CD4-positive, alpha-beta T cell (primary cell): ENCODE data around the gene ERCC4. TPM values are rescaled to one million over a fixed set of nuclear protein-coding genes. Genes with fewer than 3 reads are reported as not detected.

Experiments used
- ATAC-seq: fragments of 200-7000 bp; cut with Tn5 transposase; one replicate; pipeline ENCODE4 v1.10.0; 2022; ENCODE audit warnings: mild to moderate bottlenecking; ENCODE audit not compliant: poor library complexity
- CTCF ChIA-PET: fragments of 350-600 bp; sonication (Branson Sonifier 250); formaldehyde crosslinking; loops from one replicate; lab custom pipeline; 2021; ENCODE audit warnings: antibody characterized with exemption, inconsistent platforms; lab: Charles Lee
- POLR2A ChIA-PET: fragments of 350-600 bp; sonication (Branson Sonifier 250); formaldehyde crosslinking; loops from one replicate; lab custom pipeline; 2021; ENCODE audit warnings: antibody characterized with exemption, inconsistent platforms; lab: Charles Lee
- DNase-seq, 14 experiments: peaks; one replicate each; pipeline ENCODE4 v3.0.0-alpha.2; 2013 to 2020; ENCODE audit warnings: mixed read lengths in 2 of 14
- H3K27ac ChIP-seq, 2 donors: one replicate each; pipeline versions ENCODE4 v1.5.1 to v1.7.0; 2013; ENCODE audit warnings: low read length in 2 of 2, low read depth in 1 of 2, mild to moderate bottlenecking in 1 of 2
- H3K27me3 ChIP-seq, 2 experiments: 1 replicate in 1 of 2; 2 replicates in 1 of 2; pipeline versions ENCODE4 v1.6.1 to v1.7.0; 2013; ENCODE audit warnings: low read length in 2 of 2, control low read depth in 1 of 2, mild to moderate bottlenecking in 1 of 2, moderate library complexity in 1 of 2; ENCODE audit not compliant: insufficient read depth in 2 of 2, control insufficient read depth in 1 of 2
- H3K36me3 ChIP-seq: one replicate; pipeline ENCODE4 v1.6.1; 2013; ENCODE audit warnings: low read length, control low read depth; ENCODE audit not compliant: insufficient read depth
- H3K4me1 ChIP-seq: one replicate; pipeline ENCODE4 v1.6.1; 2013; ENCODE audit warnings: low read length, control low read depth; ENCODE audit not compliant: insufficient read depth
- H3K4me3 ChIP-seq: one replicate; pipeline ENCODE4 v1.5.1; 2013; ENCODE audit warnings: mild to moderate bottlenecking, low read length, moderate library complexity
- H3K9me3 ChIP-seq, 2 experiments: 1 replicate in 1 of 2; 2 replicates in 1 of 2; pipeline versions ENCODE4 v1.6.1 to v1.7.0; 2013; ENCODE audit warnings: low read length in 2 of 2, mild to moderate bottlenecking in 2 of 2, control low read depth in 1 of 2, moderate library complexity in 1 of 2; ENCODE audit not compliant: control insufficient read depth in 1 of 2, insufficient read depth in 1 of 2
- H3K27ac Mint-ChIP-seq: one replicate; pipeline ENCODE4 v1.8.0; 2020; ENCODE audit warnings: mixed read lengths
- H3K27me3 Mint-ChIP-seq: one replicate; pipeline ENCODE4 v1.8.0; 2021; ENCODE audit warnings: mixed read lengths
- H3K36me3 Mint-ChIP-seq: one replicate; pipeline ENCODE4 v1.8.0; 2021; ENCODE audit warnings: low read depth, mixed read lengths
- H3K4me1 Mint-ChIP-seq: one replicate; pipeline ENCODE4 v1.8.0; 2021; ENCODE audit warnings: low read depth, mixed read lengths
- H3K4me3 Mint-ChIP-seq: one replicate; pipeline ENCODE4 v1.8.0; 2020; ENCODE audit warnings: mild to moderate bottlenecking, mixed read lengths
- H3K9me3 Mint-ChIP-seq: one replicate; pipeline ENCODE4 v1.8.0; 2020; ENCODE audit warnings: mixed read lengths
- intact Hi-C, 2 experiments: fragments of 100-400 bp; cut with DNase I in 1 of 2; cut with micrococcal nuclease in 1 of 2; formaldehyde crosslinking; loops; one replicate each; pipeline versions ENCODE4 v1.15.1 to v1.9.0; 2023 to 2025; cut with DNase I, micrococcal nuclease
- total RNA-seq, 174 experiments: library from RNA in 2 of 174; stranded (reverse) in 2 of 174; gene quantifications; one replicate each; pipeline ENCODE4 v1.2.3 and lab custom pipeline; 2021 to 2026
- TF ChIP-seq, protein P1 (sequence below): fragments of 200-600 bp; IDR thresholded peaks from one replicate; pipeline ENCODE4 v1.8.0; 2022; ENCODE audit warnings: antibody characterized with exemption, mild to moderate bottlenecking

Gene ERCC4
- total RNA-seq, 2 experiments from 2014 or later = 8.5 to 10.1 TPM

DNA sequence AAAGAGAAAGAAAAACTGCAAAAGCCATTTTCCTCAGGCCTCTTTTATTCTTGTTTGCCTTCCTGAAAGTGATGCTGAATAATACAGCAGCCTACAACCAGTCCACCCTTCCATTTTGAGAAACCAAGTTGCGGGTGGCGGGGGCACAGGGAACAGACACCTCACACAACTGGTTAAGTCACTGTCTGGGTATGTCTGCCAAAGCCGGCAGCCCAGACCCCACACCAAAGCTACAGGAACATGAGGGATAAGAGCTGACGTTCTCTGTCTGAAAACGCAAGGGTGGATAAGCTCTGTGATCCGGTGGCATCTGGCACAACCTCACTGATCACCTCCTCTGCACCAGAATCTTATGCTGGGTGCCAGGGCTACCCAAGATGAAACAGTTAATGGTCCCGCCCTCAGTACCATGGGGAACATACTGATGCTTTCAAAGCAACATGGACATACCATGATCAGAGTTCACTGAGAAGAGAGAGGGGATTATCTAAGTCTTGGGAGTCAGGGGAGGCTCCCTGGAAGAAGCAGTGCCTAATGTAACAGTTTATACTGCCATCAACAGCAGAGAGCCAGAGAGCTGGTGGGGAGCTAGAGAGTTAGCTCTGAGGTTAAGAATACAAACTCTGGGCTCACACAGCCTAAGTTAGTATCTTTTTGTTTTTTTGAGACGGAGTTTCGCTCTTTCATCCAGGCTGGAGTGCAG lies 53.5 kb downstream of the ERCC4 start:
- Mint-ChIP-seq H3K4me1 (no peaks in the 10 kb centered on the region), H3K27ac (no peak overlapping the region), H3K27me3 (peaks cover 4% of the 10 kb centered on the region), H3K4me3 (no peak overlapping the region), H3K9me3 (peaks cover under 1% of the 10 kb centered on the region), H3K36me3 (no peaks in the 10 kb centered on the region)
- Histone ChIP-seq H3K27me3 (peaks cover 0 to 3% of the 10 kb centered on the region in 2 experiments), H3K4me3 (no peak overlapping the region), H3K4me1 (no peaks in the 10 kb centered on the region), H3K36me3 (no peaks in the 10 kb centered on the region), H3K27ac (no peak overlapping the region), H3K9me3 (no peaks in the 10 kb centered on the region)
- TF ChIP-seq, protein P1, sequence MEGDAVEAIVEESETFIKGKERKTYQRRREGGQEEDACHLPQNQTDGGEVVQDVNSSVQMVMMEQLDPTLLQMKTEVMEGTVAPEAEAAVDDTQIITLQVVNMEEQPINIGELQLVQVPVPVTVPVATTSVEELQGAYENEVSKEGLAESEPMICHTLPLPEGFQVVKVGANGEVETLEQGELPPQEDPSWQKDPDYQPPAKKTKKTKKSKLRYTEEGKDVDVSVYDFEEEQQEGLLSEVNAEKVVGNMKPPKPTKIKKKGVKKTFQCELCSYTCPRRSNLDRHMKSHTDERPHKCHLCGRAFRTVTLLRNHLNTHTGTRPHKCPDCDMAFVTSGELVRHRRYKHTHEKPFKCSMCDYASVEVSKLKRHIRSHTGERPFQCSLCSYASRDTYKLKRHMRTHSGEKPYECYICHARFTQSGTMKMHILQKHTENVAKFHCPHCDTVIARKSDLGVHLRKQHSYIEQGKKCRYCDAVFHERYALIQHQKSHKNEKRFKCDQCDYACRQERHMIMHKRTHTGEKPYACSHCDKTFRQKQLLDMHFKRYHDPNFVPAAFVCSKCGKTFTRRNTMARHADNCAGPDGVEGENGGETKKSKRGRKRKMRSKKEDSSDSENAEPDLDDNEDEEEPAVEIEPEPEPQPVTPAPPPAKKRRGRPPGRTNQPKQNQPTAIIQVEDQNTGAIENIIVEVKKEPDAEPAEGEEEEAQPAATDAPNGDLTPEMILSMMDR = no peak
- ATAC-seq (no peak), DNase-seq (no peak)
- intact Hi-C loops = no loop called here
- ChIA-PET POLR2A (no interaction called here), CTCF (no interaction called here)

DNA sequence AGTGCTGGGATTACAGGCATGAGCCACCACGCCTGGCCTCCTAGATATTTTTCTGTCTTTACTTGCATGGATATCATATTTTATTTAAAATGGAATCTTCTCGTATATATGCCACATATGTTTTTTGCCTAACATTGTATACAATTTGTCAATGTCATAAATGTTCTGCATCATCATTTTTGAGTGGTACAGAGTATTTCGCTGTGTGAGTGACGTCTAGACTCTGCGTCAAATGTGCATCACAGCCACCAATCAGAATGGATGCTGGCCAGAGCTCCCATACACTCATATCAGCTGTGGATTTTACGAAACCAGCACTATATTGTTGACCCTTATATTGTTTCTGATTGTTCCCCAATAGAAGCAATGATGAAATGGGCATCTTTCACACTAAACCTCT lies 57.2 kb downstream of the ERCC4 start:
- no peak overlapping the region for H3K27ac Mint-ChIP-seq
- no peaks in the 10 kb centered on the region for H3K27me3 ChIP-seq
- ATAC-seq = no peak
- H3K36me3 Mint-ChIP-seq = no peaks in the 10 kb centered on the region
- H3K9me3 Mint-ChIP-seq = peaks cover 8% of the 10 kb centered on the region
- no peak overlapping the region for H3K4me3 ChIP-seq
- H3K27ac ChIP-seq = no peak overlapping the region
- no peaks in the 10 kb centered on the region for H3K27me3 Mint-ChIP-seq
- TF ChIP-seq, protein P1 = no peak
- H3K9me3 ChIP-seq = peaks cover 4 to 7% of the 10 kb centered on the region in 2 experiments
- intact Hi-C loops = no loop called here
- ChIA-PET POLR2A (no interaction called here), CTCF (no interaction called here)
- no peaks in the 10 kb centered on the region for H3K4me1 ChIP-seq
- no peaks in the 10 kb centered on the region for H3K4me1 Mint-ChIP-seq
- no peak overlapping the region for H3K4me3 Mint-ChIP-seq
- no peaks in the 10 kb centered on the region for H3K36me3 ChIP-seq
- no peak for DNase-seq

DNA sequence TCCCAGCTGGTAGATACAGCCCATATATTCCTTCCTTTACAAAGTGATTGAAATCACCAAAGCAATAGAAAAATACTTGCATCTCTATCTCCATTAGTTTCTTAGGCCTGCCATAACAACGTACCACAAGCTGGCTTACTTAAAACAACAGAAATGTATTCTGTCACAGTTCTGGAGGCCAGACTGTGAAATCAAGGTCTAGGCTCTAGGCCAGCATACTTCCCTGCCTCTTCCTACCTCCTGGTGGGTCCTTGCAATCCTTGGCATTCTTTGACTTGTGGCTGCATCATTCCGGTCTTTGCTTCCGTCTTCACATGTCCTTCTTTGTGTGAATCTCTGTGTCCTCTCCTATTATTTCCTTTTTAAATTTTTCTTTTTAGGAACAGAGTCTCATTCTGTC lies 62.5 kb downstream of the ERCC4 start:
- Mint-ChIP-seq H3K4me1 (no peaks in the 10 kb centered on the region), H3K27ac (no peak overlapping the region), H3K9me3 (peaks cover 8% of the 10 kb centered on the region), H3K36me3 (no peaks in the 10 kb centered on the region), H3K27me3 (no peaks in the 10 kb centered on the region), H3K4me3 (no peak overlapping the region)
- TF ChIP-seq, protein P1 = no peak
- H3K4me3 ChIP-seq = no peak overlapping the region
- H3K27me3 ChIP-seq = no peaks in the 10 kb centered on the region
- intact Hi-C loops = no loop called here
- ATAC-seq (no peak), DNase-seq (no peak)
- peaks cover 4 to 7% of the 10 kb centered on the region in 2 experiments for H3K9me3 ChIP-seq
- no peaks in the 10 kb centered on the region for H3K4me1 ChIP-seq
- ChIA-PET CTCF (no interaction called here), POLR2A (interaction anchor here (0.7 kb wide), 1 partner anchor 17 kb away, joined by 3 read pairs; no protein-coding TSS in a partner anchor)
- H3K36me3 ChIP-seq = no peaks in the 10 kb centered on the region
- H3K27ac ChIP-seq = no peak overlapping the region
